T-helper 2 cell treated with Interferon-gamma antibody and Interleukin-4, amounts not matched to agents 100 ng/mL and 5 ng/mL, for 36 hours (primary cell): Measurements from ENCODE around the gene CYP4F8. TPM values are rescaled to one million over a fixed set of nuclear protein-coding genes. Genes with fewer than 3 reads are reported as not detected.
"Not testable (repeated sequence)": the region's sequence is repeated elsewhere in the genome, so short reads cannot be mapped to it uniquely, and the experiment has no call there.

Experiments used
- intact Hi-C: fragments of 100-400 bp; cut with micrococcal nuclease; formaldehyde crosslinking; loops from one replicate; pipeline ENCODE4 v1.15.1; 2023
- total RNA-seq: library from RNA; stranded (reverse); gene quantifications from 2 replicates; pipeline ENCODE4 v1.2.3, GENCODE V29; 2022

The CYP4F8 gene
- total RNA-seq: not detected in 2 replicates

GRCh38 chr19:15614507-15615379 is at the start of gene CYP4F8:
TSS of gene CYP4F8 (plus strand) at chr19:15615218. CDS start at chr19:15615617, 399 bp downstream.
- intact Hi-C loops: no loop called here

GRCh38 chr19:15570420-15570819 is 44.6 kb upstream of the CYP4F8 start:
- intact Hi-C loops: no loop called here

- intact Hi-C loops: no loop called here
These were observed 39.6 kb upstream of the CYP4F8 start for GRCh38 chr19:15575406-15575805.

GRCh38 chr19:15576526-15577156 is 38.4 kb upstream of the CYP4F8 start:
- intact Hi-C loops: no loop called here

GRCh38 chr19:15577184-15577771 is 37.7 kb upstream of the CYP4F8 start:
- intact Hi-C loops: no loop called here

GRCh38 chr19:15583346-15583745 is 31.7 kb upstream of the CYP4F8 start:
- intact Hi-C loops: no loop called here

- intact Hi-C loops: no loop called here
These were observed 30.9 kb upstream of the CYP4F8 start for GRCh38 chr19:15584095-15584494.

- intact Hi-C loops: no loop called here
These were observed 30.4 kb upstream of the CYP4F8 start for GRCh38 chr19:15584541-15585115.

GRCh38 chr19:15587663-15588062 is 27.4 kb upstream of the CYP4F8 start:
- intact Hi-C loops: no loop called here

GRCh38 chr19:15588265-15588664 is 26.8 kb upstream of the CYP4F8 start:
- intact Hi-C loops: no loop called here

GRCh38 chr19:15589760-15590451 is 25.1 kb upstream of the CYP4F8 start:
- intact Hi-C loops: no loop called here

GRCh38 chr19:15591796-15592195 is 23.2 kb upstream of the CYP4F8 start:
- intact Hi-C loops: no loop called here

GRCh38 chr19:15592506-15592905 is 22.5 kb upstream of the CYP4F8 start:
- intact Hi-C loops: not testable (repeated sequence)

- intact Hi-C loops: not testable (repeated sequence)
These were observed 21.3 kb upstream of the CYP4F8 start for GRCh38 chr19:15593766-15594165.

- intact Hi-C loops: no loop called here
These were observed 19.9 kb upstream of the CYP4F8 start for GRCh38 chr19:15595069-15595468.

GRCh38 chr19:15607978-15608925 is 6.8 kb upstream of the CYP4F8 start:
- intact Hi-C loops: not testable (repeated sequence)

GRCh38 chr19:15609261-15609660 is 5.8 kb upstream of the CYP4F8 start:
- intact Hi-C loops: no loop called here

GRCh38 chr19:15612342-15612741 is 2.7 kb upstream of the CYP4F8 start:
- intact Hi-C loops: no loop called here

- intact Hi-C loops: no loop called here
These were observed 1.7 kb upstream of the CYP4F8 start for GRCh38 chr19:15613338-15613737.

GRCh38 chr19:15615526-15615925 is 508 bp downstream of the CYP4F8 start:
- intact Hi-C loops: no loop called here
